ENCODE measurements around the gene SPECC1L.

The SPECC1L gene

DNA sequence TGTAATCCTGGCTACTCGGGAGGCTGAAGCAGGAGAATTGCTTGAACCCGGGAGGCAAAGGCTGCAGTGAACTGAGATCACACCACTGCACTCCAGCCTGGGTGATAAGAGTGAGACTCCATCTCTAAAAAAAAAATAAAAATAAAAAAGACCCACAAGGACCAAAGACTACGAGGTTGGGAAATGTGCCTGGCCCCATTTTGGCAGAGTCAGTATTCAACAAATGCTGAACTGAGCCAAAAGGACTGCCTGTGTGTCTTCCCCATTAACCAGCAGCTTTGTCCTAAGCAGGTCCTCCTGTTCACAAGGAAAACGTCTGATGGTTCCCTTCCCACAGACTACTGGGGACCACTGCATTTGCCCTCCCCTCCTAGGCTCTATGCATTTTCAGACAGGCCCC lies 184.4 kb downstream of the SPECC1L start:
- no peak for DNase-seq

DNA sequence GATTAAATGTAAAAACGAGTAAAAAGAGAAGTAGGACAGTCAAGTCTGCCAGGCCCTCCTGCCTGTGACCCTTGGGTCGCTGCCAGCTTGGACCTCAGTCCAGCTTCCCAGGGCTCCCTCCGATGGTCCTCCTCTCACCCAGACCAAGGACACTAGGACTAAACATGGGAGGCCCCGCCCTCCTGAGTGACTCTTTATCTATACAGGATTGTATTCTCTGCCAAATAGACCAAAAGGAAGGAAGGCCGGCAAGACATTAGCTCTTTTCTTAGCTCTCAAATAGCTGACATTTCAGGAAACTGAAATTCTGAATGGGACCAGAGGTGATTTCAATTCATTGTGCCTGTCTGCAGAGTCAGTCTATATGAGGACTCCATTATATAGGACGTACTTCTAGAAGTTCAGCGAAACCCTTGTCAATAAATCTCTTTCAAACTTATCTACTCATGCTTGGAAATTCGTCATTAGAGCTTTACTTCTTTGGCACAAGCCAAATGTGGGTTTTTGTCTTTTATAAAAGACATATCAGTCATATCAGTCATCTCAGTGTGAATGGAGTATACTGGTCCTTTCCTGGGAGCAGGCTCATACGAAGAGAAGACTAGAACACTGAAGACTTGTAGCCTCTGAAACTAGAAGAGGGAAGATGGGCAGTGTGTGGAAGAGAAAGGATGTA lies 185.3 kb downstream of the SPECC1L start:
- no peak for DNase-seq

DNA sequence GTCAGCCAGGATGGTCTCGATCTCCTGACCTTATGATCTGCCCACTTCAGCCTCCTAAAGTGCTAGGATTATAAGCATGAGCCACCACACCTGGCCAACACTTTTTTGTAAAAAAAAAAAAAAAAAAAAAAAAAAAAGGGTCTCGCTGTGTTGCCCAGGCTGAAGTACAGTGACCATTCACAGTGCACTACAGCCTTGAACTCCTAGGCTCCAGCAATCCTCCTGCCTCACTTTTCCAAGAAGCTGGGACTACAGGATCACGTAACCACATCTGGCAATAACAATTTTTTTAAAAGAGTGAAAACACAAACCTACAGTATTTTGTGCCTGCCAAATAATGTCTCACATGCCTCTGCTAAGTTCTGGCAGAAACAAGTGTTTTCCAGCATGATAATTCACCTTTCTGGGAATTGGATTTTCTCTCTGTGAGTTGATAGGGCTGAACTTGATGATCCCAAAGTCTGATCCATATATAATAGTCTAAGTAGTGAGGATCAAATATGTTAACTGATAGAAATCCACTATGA lies 187.3 kb downstream of the SPECC1L start:
- no peak for DNase-seq

DNA sequence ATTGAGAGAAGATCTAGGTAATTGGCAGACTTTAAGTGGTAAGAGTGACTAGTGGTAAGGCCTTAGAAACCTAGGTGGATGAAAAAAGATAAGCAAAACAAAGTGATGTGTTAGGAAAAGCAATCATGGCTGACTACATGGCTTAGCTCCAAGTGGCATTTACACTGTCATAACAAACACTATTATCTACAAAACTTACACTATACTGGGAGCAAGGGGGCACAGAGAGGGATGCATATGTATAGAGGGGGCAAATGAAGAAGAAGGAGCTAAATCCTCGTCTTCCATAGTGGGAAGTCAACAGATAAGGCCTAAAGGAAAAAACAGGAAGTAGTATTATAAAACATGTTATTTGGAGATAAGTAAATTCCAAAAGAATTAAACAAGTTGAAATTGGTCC lies 189.3 kb downstream of the SPECC1L start:
- no peak for DNase-seq

DNA sequence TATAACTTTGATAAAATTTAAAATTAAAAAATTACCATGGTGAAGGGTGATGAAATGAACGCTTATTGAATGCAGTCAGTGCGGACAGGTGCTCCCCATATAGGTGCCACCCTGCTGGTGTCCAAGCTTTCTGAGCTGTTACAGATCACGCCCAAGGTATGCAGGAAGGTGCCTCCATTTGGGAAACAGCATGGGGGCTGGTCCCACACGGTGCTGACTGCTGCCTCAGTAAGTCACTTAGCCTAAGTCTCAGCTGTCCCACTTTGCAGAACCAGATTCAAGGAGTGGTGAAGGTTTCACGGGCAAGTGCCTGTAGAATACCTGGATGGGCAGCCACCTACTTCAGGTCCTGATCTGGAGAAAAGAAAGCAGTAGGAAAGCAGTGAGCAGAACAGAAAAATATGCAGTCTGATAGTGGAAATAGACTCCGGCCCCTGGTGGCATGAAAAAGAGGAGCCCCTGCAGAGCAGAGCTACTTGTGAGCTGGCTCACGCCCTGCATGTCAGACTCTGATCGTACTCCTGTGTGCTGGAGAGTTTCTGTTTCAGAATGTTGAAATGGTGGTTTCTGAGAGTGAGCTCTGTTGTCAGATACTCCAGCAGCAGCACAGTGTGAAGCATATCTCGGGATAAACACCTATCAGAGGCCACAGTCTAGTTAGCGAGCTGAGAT lies 189.9 kb downstream of the SPECC1L start:
- no peak for DNase-seq

- no peak for DNase-seq
Observed at GRCh38 chr22:24463071-24463760, 192.6 kb downstream of the SPECC1L start.

DNA sequence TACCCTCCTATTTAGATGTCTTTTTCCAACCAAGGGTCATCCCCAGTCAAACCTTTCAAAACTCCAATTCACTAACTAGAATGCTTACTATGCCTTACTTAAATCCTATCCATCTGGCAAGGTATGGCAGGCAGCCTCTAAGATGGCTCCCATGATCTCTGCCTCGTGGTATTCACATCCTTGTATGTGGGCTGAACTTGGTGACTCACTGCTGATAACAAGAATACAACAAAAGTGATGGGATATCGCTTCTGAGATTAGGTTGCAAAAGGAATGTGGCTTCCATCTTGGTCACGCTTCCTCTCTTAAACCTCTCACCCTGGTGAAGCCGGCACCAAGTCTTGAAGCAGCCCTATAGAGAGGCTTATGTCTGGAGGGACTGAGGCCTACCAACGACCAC lies 194.9 kb downstream of the SPECC1L start:
- no peak for DNase-seq

GRCh38 chr22:24465975-24466374 lies 195.3 kb downstream of the SPECC1L start:
- DNase-seq, result no peak

DNA sequence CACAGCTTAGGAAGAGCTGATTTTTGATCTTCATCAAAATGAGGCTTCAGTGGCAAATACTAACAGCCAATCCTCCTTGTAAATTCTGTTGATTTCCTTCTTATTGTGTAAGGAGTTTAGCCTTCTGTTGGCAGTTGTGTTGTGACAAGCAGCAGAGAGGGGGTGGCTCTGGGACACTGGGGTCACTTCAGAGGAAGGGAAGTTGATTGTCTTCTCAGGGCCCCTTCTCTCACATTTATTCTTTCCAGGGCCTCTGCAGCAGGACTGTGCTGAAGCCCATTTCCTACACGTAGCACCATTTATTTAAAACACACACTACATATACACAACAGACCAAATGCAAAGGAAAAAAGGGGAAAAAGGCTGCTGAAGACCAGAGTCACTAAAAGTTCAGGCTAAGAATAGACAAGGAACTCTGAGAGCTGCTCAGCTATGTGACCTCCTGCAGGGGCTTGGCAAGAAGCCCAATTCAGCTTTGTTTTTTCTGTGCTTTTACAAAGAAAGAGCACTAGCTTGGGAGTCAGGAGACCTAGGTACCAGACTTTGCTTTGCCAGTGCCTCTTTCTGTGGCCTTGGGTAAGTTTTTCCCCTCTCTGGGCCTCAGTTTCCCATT lies 196.2 kb downstream of the SPECC1L start:
- no peak for DNase-seq

GRCh38 chr22:24467340-24467739 lies 196.7 kb downstream of the SPECC1L start:
- no peak for DNase-seq
